Nephron progenitor cell (in vitro differentiated cells): ENCODE data around the gene C12orf57.
A peak's percentile ranks its signal among the peaks of the same experiment; 100 is the strongest.

Experiments used
- DNase-seq: peaks from one replicate; pipeline ENCODE4 v3.0.0; 2021
- H3K27ac Mint-ChIP-seq: 2 replicates; pipeline ENCODE4 v1.8.0; 2021; ENCODE audit warnings: mild to moderate bottlenecking, moderate library complexity, mixed read lengths
- H3K27me3 Mint-ChIP-seq: 2 replicates; pipeline ENCODE4 v1.8.0; 2021; ENCODE audit warnings: mild to moderate bottlenecking, low read depth, mixed read lengths; ENCODE audit not compliant: poor library complexity
- H3K36me3 Mint-ChIP-seq: 2 replicates; pipeline ENCODE4 v1.8.0; 2021; ENCODE audit warnings: low read depth, mixed read lengths
- H3K4me1 Mint-ChIP-seq: 2 replicates; pipeline ENCODE4 v1.8.0; 2021; ENCODE audit warnings: mixed read lengths
- H3K4me3 Mint-ChIP-seq: 2 replicates; pipeline ENCODE4 v1.8.0; 2021; ENCODE audit warnings: mild to moderate bottlenecking, moderate library complexity, mixed read lengths
- H3K9me3 Mint-ChIP-seq: 2 replicates; pipeline ENCODE4 v1.8.0; 2021; ENCODE audit warnings: mild to moderate bottlenecking, moderate library complexity, mixed read lengths
- CTCF ChIP-seq: fragments of 200-600 bp; sonication (generic); IDR thresholded peaks from 2 replicates; pipeline ENCODE4 v1.5.0; 2021; ENCODE audit warnings: antibody characterized with exemption

C12orf57 gene

GRCh38 chr12:6958609-6959057 is 14.8 kb downstream of the C12orf57 start:
- no peak for DNase-seq
- Mint-ChIP-seq H3K27ac (peak overlapping the region; percentile 13), H3K36me3 (no peaks in the 10 kb centered on the region), H3K27me3 (peaks cover 2% of the 10 kb centered on the region), H3K4me3 (no peak overlapping the region), H3K4me1 (peaks cover 65% of the 10 kb centered on the region), H3K9me3 (no peaks in the 10 kb centered on the region)
- no peak for TF ChIP-seq CTCF

GRCh38 chr12:6959058-6959804 is 15.4 kb downstream of the C12orf57 start:
- Mint-ChIP-seq H3K9me3 (no peaks in the 10 kb centered on the region), H3K27me3 (peaks cover 2% of the 10 kb centered on the region), H3K4me1 (peaks cover 59% of the 10 kb centered on the region), H3K4me3 (no peak overlapping the region), H3K36me3 (no peaks in the 10 kb centered on the region), H3K27ac (peak overlapping the region; percentile 96)
- DNase-seq: no peak
- TF ChIP-seq CTCF: no peak

GRCh38 chr12:6959805-6960592 is 16.2 kb downstream of the C12orf57 start:
- H3K4me3 Mint-ChIP-seq: no peak overlapping the region
- H3K9me3 Mint-ChIP-seq: no peaks in the 10 kb centered on the region
- no peak for TF ChIP-seq CTCF
- H3K27me3 Mint-ChIP-seq: peaks cover 2% of the 10 kb centered on the region
- no peak for DNase-seq
- H3K27ac Mint-ChIP-seq: no peak overlapping the region
- H3K36me3 Mint-ChIP-seq: no peaks in the 10 kb centered on the region
- peaks cover 60% of the 10 kb centered on the region for H3K4me1 Mint-ChIP-seq

GRCh38 chr12:6960593-6961277 is 16.9 kb downstream of the C12orf57 start:
- H3K4me3 Mint-ChIP-seq: no peak overlapping the region
- H3K27me3 Mint-ChIP-seq: peaks cover 2% of the 10 kb centered on the region

GRCh38 chr12:6961278-6961694 is 17.5 kb downstream of the C12orf57 start:
- H3K36me3 Mint-ChIP-seq: peaks cover 13% of the 10 kb centered on the region
- peaks cover 2% of the 10 kb centered on the region for H3K27me3 Mint-ChIP-seq
- H3K4me3 Mint-ChIP-seq: peak overlapping the region; percentile 77
- DNase-seq: no peak
- peak overlapping the region; percentile 45 for H3K27ac Mint-ChIP-seq
- no peak for TF ChIP-seq CTCF
- H3K4me1 Mint-ChIP-seq: peaks cover 60% of the 10 kb centered on the region
- H3K9me3 Mint-ChIP-seq: no peaks in the 10 kb centered on the region

More at GRCh38 chr12:6960593-6961277, 16.9 kb downstream of the C12orf57 start:
- peaks cover 65% of the 10 kb centered on the region for H3K4me1 Mint-ChIP-seq
- no peak for TF ChIP-seq CTCF
- no peak for DNase-seq
- peak overlapping the region; percentile 66 for H3K27ac Mint-ChIP-seq
- H3K9me3 Mint-ChIP-seq: no peaks in the 10 kb centered on the region
- H3K36me3 Mint-ChIP-seq: peaks cover 7% of the 10 kb centered on the region
